CD4-positive, alpha-beta T cell treated with Interferon alpha-2 for 1 hour (primary cell): ENCODE data around the gene SLC39A11.
"Not testable (repeated sequence)": the region's sequence is repeated elsewhere in the genome, so short reads cannot be mapped to it uniquely, and the experiment has no call there.

Experiments
- DNase-seq, 2 donors: peaks; one replicate each; pipeline ENCODE4 v3.0.0-alpha.2; 2020 to 2022

SLC39A11 gene

DNA sequence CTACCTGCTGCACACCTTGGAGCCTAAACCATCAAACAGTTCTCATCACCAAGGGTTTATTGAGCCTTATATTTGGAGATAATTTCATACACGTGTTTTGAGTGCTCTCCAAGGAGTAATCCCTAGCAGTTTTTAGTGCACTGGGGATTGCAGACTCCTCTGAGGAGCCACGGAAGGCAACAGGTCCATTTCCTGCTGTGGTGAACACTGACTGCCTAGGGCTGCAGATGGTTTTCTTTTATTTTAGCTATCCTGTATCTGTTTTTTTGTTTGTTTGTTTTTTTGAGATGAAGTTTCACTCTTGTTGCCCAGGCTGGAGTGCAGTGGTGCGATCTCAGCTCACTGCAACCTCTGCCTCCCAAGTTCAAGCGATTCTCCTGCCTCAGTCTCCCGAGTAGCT is 93.0 kb downstream of the SLC39A11 start:
- not testable (repeated sequence) for DNase-seq

DNA sequence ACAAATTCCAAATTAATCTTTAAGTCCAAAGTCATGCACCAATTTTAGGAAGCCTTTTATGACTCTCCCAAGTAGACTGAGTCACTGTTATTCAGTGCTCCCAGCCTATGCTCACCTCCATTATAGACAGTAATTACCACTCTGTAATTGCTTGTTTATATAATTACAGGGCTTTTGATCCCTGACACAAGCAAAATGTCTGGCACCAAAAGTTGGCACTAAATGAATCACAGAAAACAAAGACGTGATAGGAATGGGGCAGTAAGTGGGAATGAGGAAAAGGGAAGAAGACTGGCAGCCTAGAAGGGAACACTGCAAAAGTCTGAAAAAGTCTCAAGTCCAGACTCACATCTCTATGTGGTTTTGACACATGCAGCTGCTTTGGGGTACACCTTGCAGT is 94.1 kb downstream of the SLC39A11 start:
- no peak for DNase-seq

DNA sequence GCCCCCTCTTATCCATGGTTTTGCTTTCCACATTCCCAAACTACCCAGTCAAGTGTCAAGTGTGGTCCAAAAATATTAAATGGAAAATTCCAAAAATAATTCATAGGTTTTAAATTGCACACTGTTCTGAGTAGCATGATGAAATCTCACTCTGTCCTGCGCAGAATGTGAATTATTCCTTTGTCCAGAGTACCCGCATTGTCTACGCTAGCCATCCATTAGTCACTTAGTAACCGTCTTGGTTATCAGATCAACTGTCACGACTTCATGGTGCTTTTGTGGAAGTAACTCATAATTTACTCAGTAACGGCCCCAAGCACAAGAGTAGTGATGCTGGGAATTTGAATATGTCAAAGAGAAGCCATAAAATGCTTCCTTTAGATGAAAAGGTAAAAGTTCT is 94.9 kb downstream of the SLC39A11 start:
- DNase-seq = no peak

DNA sequence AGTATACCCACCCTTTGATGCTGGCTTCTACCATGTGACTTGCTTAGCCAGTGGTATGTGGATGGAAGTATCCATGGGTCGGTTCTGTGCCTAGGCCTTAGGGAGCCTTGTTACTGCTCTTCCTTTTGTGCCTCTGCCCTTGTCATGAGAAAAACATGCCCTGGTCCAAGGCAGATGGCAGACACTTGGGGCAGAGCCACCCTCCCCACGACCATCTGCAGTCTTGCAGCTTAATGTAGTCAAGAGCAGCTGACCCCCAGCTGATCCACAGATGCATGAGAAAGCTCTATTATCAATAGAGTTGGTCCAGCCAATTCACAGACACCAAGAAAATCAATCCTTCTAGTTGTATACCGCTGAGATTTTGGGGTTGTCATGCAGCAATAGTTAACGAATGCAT is 95.7 kb downstream of the SLC39A11 start:
- DNase-seq = no peak

DNA sequence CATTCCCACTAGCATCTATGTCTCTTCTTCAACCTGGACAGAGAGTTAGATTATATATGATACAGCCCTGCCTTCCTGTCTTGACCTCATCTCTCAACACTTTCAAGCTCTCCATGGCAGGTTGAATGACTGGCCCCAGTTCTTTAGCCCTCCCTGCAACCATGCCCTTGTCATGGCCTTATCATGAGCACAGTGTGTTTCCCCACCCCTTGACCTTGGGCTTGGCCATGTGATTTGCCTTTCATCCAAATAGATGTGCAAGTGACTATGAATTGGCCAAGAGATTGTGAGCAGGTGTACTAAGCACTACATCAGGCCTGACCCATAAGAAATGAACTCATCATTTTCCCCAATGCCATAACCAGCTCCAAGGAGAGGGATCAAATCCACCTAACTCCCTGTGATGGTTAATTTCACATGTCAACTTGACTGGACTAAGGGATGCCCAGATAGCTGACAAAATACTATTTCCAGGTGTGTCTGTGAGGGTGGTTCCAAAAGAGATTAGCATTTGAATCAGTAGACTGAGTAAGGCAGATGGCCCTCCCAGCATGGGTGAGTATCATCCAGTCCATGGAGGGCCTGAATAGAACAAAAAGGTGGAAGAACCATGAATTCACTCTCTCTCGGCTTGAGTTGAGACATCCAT is 97.4 kb downstream of the SLC39A11 start:
- no peak for DNase-seq

DNA sequence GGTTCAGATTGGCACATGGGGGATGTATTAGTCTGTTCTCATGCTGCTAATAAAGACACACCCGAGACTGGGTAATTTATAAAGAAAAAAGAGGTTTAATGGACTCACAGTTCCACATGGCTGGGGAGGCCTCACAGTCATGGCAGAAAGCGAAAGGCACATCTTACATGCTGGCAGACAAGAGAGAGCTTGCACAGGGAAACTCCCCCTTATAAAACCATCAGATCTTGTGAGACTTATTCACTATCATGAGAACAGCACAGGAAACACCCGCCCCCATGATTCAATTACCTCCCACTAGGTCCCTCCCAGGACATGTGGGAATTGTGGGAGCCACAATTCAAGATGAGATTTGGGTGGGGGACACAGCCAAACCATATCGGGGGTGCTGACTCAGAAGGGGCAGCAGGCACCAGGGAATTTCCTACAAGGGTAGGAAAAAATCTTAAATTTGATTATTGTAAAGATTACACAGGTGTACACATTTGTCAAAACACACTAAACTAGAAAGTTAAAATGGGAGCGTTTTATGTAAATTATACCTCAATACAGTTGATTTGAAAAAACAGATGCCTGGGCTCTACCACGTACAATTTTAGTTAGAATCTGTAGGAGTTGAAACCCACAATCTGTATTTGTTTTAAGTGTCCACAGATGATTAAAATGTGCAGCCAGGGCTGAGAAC is 99.6 kb downstream of the SLC39A11 start:
- not testable (repeated sequence) for DNase-seq

DNA sequence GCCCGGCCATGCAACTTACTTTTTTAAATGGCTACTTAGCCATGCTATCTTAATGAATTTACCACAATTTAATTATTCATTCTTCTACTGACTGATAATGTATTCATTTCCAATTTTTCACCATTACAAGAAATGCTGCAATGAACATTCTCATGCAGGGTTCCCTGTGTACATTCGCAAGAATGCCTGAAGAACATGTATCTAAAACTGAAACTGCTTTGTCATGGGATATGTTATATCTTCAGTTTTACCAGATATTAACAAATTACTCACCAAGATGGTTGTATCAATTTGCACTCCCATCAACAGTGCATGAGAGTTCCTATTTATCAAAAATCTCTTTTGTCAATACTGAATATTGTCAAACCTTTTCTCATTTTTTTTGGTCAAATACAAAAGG is 100.8 kb downstream of the SLC39A11 start:
- no peak for DNase-seq

DNA sequence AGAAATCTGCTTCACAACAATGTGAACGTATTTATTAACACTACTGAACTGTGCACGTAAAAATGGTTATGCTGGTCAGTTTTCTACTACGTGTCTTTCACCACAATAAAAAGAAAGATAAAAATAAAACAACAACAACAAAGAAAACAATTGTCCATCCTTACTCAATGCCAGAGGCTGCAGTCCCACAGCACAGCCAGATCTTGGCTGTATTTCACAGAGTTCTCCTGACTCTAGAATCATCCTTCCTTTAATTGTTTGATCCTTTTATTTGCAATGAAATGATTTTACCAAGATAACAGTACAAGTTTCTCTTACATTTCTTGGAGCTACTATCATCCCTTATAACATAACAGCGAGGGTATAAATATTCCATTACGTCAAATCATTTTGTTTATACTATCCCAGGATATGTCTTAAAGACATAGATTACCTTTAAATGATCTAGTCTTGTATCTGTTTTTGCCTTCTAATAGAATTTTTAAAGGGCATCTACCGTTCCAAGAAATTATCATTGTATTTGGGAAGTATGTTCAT is 103.3 kb downstream of the SLC39A11 start:
- DNase-seq = no peak

DNA sequence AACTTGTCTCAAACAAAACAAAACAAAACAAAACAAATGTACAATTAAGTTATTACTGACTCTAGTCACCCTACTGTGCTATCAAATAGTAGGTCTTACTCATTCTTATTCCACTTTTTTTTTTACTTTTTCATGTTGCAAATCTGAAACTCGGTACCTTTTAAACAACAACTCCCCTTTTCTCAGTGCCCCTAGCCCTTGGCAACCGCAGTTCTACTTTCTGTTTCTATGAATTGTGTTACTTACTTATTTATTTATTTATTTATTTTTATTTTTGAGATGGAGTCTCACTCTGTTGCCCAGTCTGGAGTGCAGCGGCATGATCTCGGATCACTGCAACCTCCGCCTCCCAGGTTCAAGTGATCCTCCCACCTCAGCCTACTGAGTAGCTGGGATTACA is 104.0 kb downstream of the SLC39A11 start:
- DNase-seq = no peak

DNA sequence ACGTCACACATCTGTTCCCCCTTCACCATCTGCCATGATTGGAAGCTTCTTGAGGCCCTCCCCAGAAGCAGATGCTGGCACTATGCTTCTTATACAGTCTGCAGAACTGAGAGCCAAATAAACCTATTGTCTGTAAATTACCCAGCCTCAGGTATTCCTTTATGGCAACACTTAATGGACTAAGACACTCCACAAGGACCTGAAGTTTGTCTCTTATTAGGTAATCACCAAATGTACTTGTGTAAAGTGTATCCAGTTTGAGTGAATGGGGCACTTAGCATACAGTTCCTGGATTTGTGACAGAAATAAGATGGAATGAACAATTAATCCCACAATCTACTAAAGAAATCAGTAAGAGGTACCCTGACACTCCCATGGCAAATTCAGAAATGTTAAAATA is 105.3 kb downstream of the SLC39A11 start:
- DNase-seq = no peak

DNA sequence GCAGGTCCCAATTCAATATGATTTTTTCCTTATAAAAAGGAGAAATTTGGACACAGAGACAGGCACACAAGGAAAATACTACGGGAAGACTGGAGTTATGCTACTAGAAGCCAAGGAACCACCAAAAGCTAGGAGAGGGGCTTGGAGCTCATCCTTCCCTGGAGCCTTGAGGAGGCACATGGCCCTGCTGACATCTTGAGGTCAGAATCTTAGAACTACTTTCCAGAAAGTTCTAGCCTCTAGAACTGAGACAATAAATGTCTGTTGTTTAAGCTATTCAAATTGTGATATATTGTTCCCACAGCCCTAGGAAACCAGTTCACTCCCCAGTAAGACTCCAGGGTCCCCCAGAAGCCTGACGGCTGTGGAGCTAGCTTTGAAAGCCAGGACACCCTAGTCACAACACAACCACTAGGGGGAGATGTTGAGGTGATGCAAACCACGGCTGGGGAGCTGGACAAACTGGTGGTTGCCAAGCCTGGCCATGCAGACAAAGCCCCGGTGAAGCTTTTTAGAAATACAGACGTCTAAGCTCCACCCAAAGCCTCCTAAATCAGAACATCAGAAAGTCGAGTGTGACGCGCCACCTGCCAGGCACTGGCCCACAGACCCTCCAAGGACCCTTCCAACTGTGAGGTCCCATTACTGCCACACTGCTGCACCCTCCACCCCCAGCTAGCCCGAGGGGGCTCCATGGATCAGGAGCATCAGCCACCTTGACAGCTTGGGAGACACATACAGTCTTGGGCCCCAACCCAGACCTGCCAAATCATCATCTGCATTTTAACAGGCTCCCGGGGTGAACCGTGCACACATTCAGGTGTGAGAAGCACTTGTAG is 106.4 kb downstream of the SLC39A11 start:
- DNase-seq = peak; percentile 50 to 57

DNA sequence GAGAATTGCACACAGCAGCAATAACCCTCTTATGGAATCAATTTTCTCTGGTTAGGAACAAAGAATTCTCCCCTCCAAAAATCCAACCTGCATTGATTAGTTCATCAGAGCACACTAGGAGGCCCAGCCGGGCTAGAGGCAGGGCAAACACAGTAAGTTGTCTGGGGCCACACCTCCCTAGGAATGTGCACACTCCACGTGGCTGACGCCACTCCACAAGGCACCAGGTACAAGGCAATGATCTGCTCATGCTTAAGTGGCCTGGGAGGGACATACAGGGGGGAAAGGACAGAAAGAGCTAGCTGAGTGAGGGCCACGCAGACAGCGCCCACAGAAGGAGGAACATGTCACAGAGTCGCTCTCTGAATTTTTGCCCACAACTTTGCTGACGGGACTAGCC is 107.6 kb downstream of the SLC39A11 start:
- no peak for DNase-seq

DNA sequence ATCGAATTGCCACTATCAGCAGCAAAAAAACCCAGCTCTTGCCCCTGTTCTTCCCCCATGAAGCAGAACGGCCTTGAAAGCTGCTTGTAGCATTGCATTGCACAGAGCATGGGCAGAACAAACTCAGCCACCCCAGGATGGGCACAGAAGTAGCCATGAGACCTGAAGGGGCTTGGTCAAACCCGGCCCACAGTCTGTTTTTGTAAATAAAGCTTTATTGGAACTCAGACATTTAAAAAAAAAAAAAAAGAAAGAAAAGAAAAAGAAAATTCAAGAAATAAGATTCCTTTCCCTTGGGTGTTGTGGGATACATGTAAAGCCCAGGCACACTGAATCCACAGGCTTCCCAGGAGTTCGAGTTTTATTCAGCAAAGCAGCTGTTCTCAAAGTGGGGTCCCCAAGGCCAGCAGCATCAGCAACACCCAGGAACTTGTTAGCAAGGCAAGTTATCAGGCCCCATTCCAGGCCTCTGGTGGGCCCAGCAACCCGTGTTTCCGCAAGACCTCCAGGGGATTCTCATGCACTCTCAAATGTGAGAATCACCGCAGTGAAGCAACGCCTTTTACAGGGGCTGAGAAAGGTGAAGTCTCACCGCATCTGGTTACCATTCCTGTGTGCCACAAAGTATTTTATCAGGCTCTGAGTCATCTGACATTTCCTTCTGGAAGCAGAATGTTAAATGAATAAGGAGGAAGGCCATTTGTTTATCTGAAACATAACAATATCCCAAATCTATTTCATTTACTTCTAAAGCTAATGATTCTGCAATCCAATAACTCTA is 108.2 kb downstream of the SLC39A11 start:
- no peak for DNase-seq

DNA sequence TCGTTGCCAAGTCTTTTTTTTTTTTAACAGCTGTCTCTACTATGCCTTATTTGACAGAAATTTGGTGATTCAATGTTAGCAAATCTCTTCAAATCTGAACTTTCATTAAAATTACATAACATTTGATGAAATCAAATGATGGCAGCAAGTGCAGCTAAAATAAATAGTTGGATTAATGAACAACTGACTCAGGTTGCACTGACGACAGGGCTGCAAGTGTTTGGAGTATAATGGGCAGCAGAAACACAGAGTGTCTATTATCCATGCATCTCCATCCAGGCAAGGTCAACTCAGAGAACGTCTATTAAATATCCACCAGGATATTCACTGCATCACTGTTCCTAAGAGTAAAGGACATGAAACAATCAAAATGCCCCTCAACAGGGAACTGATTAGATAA is 109.8 kb downstream of the SLC39A11 start:
- DNase-seq = no peak

DNA sequence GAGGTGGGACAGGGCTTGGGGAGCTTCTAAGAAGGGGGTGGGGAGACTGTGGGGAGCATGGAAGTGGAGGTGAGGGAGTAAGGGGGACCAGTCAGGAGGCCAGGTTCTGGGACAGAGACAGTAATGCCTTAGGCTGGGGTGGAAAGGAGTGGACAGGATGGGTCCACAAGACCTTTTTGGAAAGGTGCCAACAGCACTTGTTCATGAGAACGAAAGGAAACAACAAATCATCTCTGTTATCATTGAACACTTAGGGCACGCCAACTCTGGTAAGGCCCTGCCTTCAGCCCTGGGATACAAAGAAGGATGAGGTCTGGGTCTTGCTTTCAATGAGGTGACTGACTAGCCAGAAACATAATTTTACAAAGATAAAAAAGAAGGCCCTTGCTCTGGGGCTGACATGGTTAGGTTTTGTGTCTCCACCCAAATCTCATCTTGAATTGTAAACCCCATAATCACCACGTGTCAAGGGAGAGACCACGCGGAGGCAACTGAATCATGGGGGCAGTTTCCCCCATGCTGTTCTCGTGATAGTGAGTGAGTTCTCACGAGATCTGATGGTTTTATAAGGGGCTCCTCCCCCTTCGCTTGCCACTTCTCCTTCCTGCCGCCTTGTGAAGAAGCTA is 113.8 kb downstream of the SLC39A11 start:
- DNase-seq = no peak

DNA sequence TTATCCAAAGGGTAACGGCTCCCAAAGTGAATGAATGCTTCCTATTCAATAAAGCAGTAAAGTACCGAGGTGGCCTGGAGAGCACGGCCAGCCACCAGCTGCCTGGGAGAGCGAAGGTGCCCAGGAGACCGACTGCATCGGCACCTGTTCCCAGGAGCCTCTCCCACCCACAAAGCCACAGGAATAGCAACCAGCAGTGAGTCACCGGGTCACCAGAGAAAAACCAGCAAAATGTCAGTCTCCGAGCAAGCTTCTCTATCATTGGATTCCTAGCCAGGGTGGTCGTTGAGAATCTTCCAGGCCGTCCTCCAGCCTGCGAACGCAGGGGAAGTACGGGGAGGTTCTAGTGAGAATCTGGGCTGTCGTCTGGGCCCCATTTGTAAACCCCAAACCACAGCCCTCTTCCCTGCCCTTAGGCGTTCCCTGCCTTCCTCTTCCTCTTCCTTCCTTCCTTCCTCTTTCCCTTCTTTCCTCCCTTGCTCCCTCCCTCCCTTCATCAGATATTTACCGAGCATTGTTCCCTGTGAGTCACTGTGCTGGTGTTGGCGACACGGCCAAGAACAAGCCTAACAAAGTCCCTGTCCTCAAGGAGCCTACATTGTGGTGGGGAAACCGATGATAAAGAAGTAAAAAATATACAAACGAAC is 114.6 kb downstream of the SLC39A11 start:
- DNase-seq = no peak

DNA sequence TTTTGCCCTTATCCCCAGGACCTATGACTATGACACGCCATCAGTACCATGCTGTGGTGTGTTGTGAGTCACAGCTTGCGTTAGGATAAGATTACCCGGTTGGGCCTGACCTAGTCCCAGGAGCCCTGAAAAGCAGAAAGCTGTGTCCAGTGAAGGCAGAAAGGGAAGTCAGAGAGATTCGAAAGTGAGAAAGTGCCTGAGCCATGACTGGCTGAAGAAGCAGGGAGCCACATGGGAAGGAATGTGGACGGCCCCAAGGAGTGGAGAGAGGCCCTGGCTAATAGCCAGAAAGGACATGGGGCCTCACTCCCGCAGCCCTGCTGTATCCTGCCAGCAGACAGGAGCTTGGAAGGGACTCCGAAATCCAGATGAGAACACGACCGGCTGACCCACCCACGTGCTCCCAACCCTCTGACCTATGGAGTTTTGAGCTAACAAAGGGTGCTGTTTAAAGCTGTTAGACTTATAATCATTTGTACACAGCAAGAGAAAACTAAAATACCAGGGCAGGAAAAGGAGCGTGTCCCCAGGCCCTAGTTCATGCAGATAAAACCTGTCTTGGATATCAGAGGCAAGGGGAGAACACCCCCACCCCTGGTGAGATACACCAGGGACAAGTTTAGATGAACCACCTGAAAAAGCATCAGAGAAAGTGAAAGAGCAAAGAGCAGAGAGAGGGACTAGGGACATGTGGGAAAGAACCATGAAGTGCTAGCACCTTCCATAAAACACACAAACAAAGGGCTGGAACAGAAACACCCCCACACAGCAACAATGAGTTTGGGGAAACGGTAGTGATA is 115.3 kb downstream of the SLC39A11 start:
- DNase-seq = peak in 1 of 2 donors; percentile 30

DNA sequence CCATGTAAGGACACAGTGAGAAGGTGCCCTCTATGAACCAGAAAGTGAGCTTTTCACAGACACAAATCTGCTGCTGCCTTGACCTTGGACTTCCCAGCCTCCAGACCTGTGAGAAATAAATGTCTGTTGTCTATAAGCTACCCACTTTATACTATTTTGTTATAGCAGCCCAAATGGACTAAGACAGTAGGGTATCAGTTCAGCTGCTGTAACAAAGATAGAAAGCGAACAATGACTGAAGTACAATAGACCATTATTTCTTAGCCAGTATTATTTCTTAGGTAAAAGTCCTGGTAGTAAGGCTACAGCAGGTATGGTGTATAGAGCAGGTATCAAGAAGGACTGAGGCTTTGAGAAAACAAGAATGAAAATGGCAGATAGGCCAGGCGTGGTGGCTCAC is 117.0 kb downstream of the SLC39A11 start:
- DNase-seq = no peak

DNA sequence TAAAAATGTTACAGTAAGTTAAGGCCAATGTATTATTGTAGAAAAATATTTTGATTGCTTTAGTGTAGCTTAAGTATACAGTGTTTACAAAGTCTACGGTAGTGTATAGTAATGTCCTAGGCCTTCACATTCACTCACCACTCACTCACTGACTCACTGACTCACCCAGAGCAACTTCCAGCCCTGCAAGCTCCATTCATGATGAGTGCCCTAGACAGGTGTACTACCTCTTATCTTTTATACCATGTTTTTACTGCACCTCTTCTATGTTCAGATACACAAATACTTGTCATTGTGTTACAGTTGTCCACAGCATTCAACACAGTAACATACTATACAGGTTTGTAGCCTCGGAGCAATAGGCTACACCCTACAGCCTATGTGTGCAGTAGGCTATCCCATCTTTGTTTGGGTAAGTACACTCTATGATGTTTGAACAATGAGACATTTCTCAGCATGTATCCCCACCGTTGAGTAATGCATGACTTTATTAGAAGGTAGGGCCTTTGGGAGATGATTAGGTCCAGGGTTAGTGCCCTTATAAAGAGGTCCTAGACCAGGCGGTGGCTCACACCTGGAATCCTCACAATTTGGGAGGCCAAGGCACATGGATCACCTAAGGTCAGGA is 117.8 kb downstream of the SLC39A11 start:
- no peak for DNase-seq

DNA sequence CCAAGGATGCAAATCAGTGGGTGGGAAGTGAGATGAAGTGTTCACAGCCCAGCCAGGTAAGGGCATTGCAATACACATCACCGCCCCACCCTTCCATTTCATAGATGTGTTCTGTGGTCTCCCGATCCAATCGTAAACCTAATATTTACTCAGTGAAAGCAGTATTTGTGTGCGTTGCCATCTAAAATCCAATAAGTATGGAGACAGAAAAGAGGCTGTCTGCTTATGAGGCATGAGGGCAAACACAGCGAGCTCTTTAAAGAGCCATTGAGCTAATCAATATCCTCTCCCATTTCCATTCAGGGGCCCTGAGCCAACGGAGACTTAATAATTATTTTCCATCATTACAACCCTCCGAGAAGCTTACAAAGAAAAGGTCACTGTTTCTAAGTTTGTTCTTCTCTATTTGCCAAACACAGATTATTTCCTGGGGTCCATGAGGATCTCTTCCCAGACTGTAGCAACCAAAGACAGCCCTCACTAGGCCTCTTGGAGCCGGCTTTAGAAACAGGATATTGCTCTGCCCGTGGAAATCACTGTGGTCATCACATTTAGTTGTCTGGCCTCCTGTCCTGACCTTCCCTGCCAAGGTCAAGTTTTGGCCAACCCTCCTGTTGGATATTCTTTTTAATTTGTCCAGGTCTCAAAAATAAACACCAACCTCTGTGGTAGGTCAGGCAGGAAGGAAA is 120.1 kb downstream of the SLC39A11 start:
- DNase-seq = no peak
